ENCODE data around the gene ZDHHC13.

GRCh38 chr11:19105011-19105410 is 12.0 kb upstream of the ZDHHC13 start:
- TF ChIP-seq CTCF (IDR thresholded peaks at IDR 0.05) (no peak), POLR2A (IDR thresholded peaks at IDR 0.05) (no peak)
